Measurements from ENCODE around the gene CERS1.

GRCh38 chr19:18849838-18850400, 46.0 kb downstream of the CERS1 start:
- TF ChIP-seq POLR2A (IDR thresholded peaks at IDR 0.05) (no peak), CTCF (IDR thresholded peaks at IDR 0.05) (no peak)

Data from right lobe of liver (tissue), 4 donors.